Measurements from ENCODE around the gene ITGA4.

The ITGA4 gene

DNA sequence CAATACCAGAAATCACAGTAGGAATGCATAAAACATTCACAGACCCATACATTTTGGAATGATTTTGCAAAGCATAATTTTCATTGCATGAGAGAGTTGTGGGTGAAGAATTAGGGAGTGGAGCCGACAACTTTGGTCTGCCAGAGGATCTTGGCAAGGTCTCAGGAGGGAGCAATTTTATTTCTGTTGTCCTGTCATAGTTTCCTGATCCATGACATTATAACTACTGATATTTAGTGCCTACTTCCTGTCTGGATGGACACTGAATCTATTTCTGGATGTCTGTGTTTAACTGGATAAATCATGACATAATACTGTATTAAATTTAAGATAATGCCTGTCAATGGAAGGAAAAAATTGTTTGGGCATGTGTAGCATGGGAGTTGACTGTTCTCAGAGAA, 2.4 kb downstream of the ITGA4 start:
- DNase-seq = no peak

- DNase-seq = no peak
Observed at GRCh38 chr2:181461056-181461997, 4.1 kb downstream of the ITGA4 start.

GRCh38 chr2:181462033-181462432, 4.8 kb downstream of the ITGA4 start:
- no peak for DNase-seq

- no peak for DNase-seq
Observed at GRCh38 chr2:181463588-181463987, 6.4 kb downstream of the ITGA4 start.

DNA sequence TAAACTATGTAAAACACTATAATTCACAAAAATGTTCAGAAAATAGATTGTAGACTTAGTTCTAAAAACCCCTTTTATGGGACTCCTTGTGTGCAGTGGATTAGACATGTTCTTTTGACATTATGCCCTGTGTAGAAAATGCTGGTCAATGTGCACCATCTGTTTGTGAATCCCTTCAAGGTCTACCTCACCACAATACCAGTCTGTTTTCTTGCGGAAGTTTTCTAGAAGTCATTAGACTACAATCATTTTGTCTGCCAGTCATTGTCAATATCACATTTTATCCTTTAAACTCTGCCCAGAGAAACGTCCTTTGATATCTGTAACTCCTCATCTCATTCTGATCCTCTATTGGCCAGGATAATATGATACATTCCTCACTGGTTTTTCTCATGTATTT, 7.8 kb downstream of the ITGA4 start:
- DNase-seq = no peak

DNA sequence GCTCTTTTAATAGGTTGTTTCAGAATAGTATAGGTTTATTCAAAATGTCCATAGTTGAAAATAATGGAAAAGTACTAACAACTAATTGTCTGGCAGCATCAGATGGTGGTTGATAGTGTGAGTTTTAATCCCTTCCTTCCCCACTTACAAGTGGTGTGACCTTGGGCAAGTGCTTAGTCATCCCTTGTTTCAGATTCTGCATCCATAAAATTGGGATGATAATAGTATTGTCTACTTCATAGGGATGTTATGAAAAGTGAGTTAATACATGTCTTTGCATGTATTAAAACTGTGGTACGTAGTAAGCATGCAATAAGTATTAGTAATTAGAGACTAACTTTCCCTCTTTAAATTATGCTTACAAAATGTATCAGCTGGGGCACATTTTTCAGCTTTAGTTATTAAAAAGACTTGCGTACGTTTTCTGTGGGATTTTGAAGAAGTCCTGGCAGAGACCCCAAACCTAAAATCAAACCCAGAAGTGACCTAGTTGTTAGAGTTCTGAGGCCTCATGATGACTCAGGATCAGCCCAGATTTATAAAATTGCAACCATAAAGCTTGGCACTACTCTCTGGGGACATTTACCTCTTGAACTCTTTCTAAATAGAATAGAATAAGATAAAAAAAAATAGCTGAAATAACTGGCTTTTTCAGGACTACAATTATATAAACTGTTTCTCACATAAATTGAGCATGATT, 8.6 kb downstream of the ITGA4 start:
- DNase-seq = no peak

- no peak for DNase-seq
Observed at GRCh38 chr2:181466661-181467576, 9.7 kb downstream of the ITGA4 start.

DNA sequence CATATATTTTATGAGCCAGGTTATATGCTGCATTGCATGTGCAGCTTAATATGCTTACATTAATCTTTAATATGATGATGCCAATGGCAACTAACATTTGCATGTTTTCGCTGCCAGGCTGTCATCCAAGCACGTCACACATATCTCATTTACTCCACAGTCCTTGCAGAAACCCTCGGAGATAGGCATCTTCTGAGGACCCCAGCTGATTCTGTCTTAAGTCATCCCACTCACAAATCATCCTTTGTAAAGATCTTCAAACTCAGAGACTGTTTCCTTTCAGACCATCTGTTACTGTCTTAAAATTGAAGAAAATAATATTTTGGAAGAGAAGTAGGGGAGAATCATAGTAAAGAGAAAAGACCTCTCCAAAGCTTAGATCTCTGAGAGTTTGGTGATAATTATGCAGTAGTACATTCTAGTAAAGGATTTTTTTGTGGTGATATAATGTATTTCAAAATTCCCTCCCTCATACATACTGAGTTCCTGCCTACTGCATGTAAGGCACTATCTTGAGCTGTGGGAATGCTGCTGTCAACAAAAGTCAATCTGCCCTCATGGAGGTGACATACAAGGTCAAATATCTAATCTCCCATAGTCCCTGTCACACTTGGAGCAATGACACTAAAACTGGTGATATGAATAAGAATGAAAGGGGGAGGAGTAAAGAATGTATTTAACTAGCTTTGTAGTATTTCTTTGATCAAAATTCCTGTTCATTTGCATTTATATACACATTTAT, 11.0 kb downstream of the ITGA4 start:
- no peak for DNase-seq

DNA sequence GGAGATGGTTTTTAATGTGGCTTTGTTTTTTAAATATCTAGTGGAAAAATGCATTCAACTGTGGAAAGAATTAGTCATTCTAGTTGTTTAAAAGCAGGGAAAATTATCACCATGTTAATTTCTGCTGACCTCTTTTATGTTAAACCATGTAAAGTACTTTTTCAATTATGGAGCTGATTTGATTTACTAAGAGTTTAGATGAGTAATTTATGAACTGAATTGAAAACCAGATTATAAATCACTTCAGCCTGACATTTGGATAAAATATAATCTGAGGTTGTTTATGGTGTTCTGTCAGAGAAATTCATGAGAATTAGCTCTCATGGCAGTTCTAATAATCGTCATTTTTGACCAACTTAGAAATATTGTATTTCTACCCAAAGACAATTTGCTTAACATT, 11.6 kb downstream of the ITGA4 start:
- DNase-seq = no peak

GRCh38 chr2:181471226-181471625, 14.0 kb downstream of the ITGA4 start:
- no peak for DNase-seq

GRCh38 chr2:181471783-181472182, 14.6 kb downstream of the ITGA4 start:
- DNase-seq = no peak

DNA sequence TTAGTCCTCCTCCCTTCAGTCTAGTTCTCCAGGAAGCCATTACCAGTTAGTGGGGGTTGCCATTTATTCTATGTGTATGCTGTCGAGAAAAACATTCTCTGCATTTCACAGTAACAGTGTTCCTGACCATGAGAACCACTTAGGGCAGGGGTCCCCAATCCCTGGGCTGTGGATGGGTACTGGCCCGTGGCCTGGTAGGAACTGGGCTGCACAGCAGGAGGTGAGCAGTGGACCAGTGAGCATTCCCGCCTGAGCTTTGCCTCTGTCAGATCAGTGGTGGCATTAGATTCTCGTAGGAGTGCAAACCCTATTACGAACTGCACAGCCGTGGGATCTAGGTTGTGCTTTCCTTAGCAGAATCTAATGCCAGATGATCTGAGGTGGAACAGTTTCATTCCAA, 15.8 kb downstream of the ITGA4 start:
- DNase-seq = no peak

DNA sequence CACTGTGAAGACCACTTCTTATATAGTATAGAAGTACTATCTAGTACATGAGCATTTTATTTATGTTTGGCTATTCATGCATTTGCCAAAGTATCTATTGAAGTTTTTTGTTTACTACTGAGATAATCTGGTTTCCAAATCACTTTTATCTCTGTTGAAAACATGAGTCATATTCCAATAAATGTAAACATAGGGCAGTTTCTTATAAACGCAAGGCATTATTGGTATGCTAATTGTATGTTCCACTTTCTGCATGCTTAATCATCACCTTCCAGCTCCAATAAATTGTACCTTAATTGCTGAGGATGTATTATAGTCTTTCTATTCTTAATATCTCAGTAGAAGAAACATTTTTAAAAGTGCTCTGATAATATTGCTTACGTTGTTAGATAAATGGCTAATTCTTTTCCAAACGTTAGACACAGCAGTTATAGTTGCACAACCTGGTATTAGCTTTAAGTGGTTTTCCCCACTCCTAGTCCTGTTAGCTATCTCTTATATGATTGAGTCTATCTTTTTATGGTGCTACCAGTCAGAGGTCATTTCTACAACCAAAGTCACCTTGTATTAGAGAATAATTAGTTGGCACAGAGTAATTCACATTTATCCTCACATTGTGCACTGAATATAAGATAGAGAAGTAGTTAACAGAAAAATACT, 17.2 kb downstream of the ITGA4 start:
- DNase-seq = no peak

DNA sequence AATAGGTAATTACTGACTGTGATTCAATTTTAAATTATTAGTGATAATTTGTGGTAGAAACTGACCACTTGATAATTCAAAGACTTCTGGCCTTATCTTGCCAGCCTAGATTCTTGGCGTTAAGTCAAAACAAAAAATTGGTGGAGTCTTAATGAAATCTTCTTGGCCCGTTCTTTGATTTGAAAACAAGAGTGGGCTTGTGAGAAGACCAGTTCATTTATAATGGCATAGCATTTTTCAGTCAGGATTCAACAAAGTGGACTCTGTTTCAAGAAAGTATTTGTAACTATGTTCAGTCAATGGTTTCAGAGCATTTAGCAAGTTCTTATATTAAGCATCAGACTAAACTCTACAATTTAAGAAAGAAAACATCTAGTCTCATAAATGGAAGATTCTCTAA, 26.0 kb downstream of the ITGA4 start:
- no peak for DNase-seq

GRCh38 chr2:181483876-181484275, 26.7 kb downstream of the ITGA4 start:
- DNase-seq = no peak

GRCh38 chr2:181484851-181485637, 27.9 kb downstream of the ITGA4 start:
- no peak for DNase-seq

GRCh38 chr2:181485638-181485946, 28.4 kb downstream of the ITGA4 start:
- DNase-seq = no peak

- DNase-seq = no peak
Observed at GRCh38 chr2:181499231-181499630, 42.0 kb downstream of the ITGA4 start.

- DNase-seq = no peak
Observed at GRCh38 chr2:181500201-181500600, 43.0 kb downstream of the ITGA4 start.

- no peak for DNase-seq
Observed at GRCh38 chr2:181515719-181516118, 58.5 kb downstream of the ITGA4 start.

DNA sequence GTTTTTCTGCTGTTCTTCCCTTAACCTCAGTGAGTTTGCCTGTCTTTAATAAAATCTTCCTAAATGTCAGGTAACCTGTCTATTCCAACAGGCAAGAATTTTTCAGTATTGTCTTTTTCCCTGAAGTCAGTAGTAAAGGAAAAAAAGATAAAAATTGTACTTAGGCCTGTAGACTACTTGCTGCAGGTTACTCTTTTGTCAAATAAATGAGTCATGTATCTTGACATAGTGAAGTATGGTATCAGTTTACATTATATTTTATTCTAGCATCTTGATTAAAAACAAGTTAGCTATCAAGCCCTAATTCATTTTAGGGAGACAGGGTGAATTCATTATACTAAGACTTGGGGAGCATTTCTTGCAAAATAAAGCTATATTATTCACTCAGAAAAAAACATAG, 59.8 kb downstream of the ITGA4 start:
- DNase-seq = no peak

Data from cerebellar nuclear complex (tissue), 1 donor.